Ovary (tissue), 1 donor: ENCODE results near the gene RARRES2.

Experiments
- EP300 ChIP-seq: sonication (generic); formaldehyde crosslinking; IDR thresholded peaks from one replicate; pipeline ENCODE4 v1.6.1; 2017; ENCODE audit warnings: antibody characterized with exemption
- POLR2A ChIP-seq: fragments of 450-650 bp; IDR thresholded peaks from one replicate; pipeline ENCODE4 v1.6.1; 2017; ENCODE audit warnings: antibody characterized with exemption, mild to moderate bottlenecking, moderate library complexity

DNA sequence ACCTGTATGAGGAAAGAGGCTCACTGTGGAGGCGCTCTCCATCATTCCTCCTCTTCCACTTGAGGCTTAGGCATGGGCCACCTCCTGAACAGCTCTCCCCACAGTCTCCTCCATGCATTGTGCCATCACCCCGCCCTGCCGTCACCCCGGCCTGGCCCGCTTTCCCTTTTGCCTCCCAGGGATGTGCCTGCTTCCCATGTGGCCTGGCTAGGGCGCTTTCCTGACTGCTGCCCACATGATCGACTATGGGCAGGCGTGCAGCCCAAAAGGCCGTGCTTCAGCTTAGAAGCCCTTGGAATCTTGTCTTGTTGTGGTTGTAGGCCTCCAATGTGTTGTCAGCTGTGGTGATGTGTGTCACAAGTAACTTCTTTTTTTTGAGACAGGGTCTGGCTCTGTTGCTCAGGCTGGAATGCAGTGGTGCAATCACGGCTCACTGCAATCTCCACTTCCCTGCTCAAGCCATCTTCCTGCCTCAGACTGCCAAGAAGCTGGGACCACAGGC is 16.3 kb downstream of the RARRES2 start:
- TF ChIP-seq EP300 = no peak
- no peak for TF ChIP-seq POLR2A
